CD14-positive monocyte (primary cell): ENCODE data around the gene PDLIM7. TPM values are rescaled to one million over a fixed set of nuclear protein-coding genes. Genes with fewer than 3 reads are reported as not detected.

Source experiments
- DNase-seq, 3 donors: peaks; one replicate each; pipeline ENCODE4 v3.0.0-alpha.2; 2011 to 2022
- H2AFZ ChIP-seq: 2 replicates; pipeline ENCODE4 v1.6.0; 2012; ENCODE audit warnings: mild to moderate bottlenecking, low read depth, low read length, inconsistent platforms; ENCODE audit not compliant: insufficient read depth, poor library complexity, severe bottlenecking
- H3K27ac ChIP-seq, 2 donors: 1 replicate in 1 of 2; 2 replicates in 1 of 2; pipeline ENCODE4 v1.5.1; 2012 to 2013; ENCODE audit warnings: low read length in 2 of 2, control low read depth in 1 of 2, inconsistent platforms in 1 of 2, low read depth in 1 of 2, mild to moderate bottlenecking in 1 of 2
- H3K27me3 ChIP-seq, 2 donors: one replicate each; pipeline versions ENCODE4 v1.6.0 to v1.6.1; 2011 to 2013; ENCODE audit warnings: low read length in 2 of 2; ENCODE audit not compliant: control insufficient read depth in 2 of 2, insufficient read depth in 2 of 2
- H3K36me3 ChIP-seq, 2 donors: replicated peaks in 1 of 2; 1 replicate in 1 of 2; 2 replicates in 1 of 2; pipeline versions ENCODE4 v1.5.1 to v1.6.1; 2012 to 2013; ENCODE audit warnings: low read length in 2 of 2, control low read depth in 1 of 2, inconsistent platforms in 1 of 2, mild to moderate bottlenecking in 1 of 2; ENCODE audit not compliant: insufficient read depth in 2 of 2, control insufficient read depth in 1 of 2
- H3K4me1 ChIP-seq, 2 donors: 1 replicate in 1 of 2; 2 replicates in 1 of 2; pipeline versions ENCODE4 v1.5.1 to v1.6.1; 2012 to 2013; ENCODE audit warnings: low read length in 2 of 2, control low read depth in 1 of 2, inconsistent platforms in 1 of 2, mild to moderate bottlenecking in 1 of 2, moderate library complexity in 1 of 2; ENCODE audit not compliant: insufficient read depth in 2 of 2, control insufficient read depth in 1 of 2
- H3K4me2 ChIP-seq: replicated peaks from 2 replicates; pipeline ENCODE3; 2012; ENCODE audit warnings: low read length, moderate library complexity, mild to moderate bottlenecking; ENCODE audit not compliant: poor library complexity, severe bottlenecking; ENCODE audit errors: extremely low read depth
- H3K4me3 ChIP-seq, 3 experiments: fragments of 200-600 bp in 1 of 3; sonication (generic) in 1 of 3; replicated peaks in 1 of 3; 1 replicate in 2 of 3; 2 replicates in 1 of 3; pipeline ENCODE4 v1.5.1; 2011 to 2013; ENCODE audit warnings: low read length in 3 of 3, mild to moderate bottlenecking in 3 of 3, control low read depth in 2 of 3, low read depth in 2 of 3, inconsistent platforms in 1 of 3, moderate library complexity in 1 of 3
- H3K79me2 ChIP-seq: 2 replicates; pipeline ENCODE4 v1.6.0; 2012; ENCODE audit warnings: mild to moderate bottlenecking, control low read depth, inconsistent platforms, low read length, moderate library complexity; ENCODE audit not compliant: insufficient read depth
- H3K9ac ChIP-seq: 2 replicates; pipeline ENCODE4 v1.6.0; 2017; ENCODE audit warnings: low read length, mild to moderate bottlenecking; ENCODE audit not compliant: insufficient read depth, poor library complexity, severe bottlenecking
- H3K9me3 ChIP-seq, 2 donors: replicated peaks in 1 of 2; 1 replicate in 1 of 2; 2 replicates in 1 of 2; pipeline versions ENCODE4 v1.5.1 to v1.6.1; 2012 to 2013; ENCODE audit warnings: low read length in 2 of 2, control low read depth in 1 of 2; ENCODE audit not compliant: control insufficient read depth in 1 of 2, insufficient read depth in 1 of 2
- H4K20me1 ChIP-seq: 2 replicates; pipeline ENCODE4 v1.6.0; 2012; ENCODE audit warnings: mild to moderate bottlenecking, low read length, control low read depth, moderate library complexity; ENCODE audit not compliant: insufficient read depth
- H3K27ac Mint-ChIP-seq, 7 donors: one replicate each; pipeline ENCODE4 v1.8.0; 2020; ENCODE audit warnings: mild to moderate bottlenecking in 7 of 7, mixed read lengths in 7 of 7, moderate library complexity in 6 of 7, inconsistent platforms in 2 of 7
- H3K27me3 Mint-ChIP-seq, 3 donors: one replicate each; pipeline ENCODE4 v1.8.0; 2021 to 2022; ENCODE audit warnings: low read depth in 3 of 3, mild to moderate bottlenecking in 3 of 3, mixed read lengths in 3 of 3, moderate library complexity in 3 of 3, inconsistent platforms in 1 of 3
- H3K36me3 Mint-ChIP-seq, 2 donors: one replicate each; pipeline ENCODE4 v1.8.0; 2020; ENCODE audit warnings: mixed read lengths in 2 of 2, inconsistent platforms in 1 of 2, mild to moderate bottlenecking in 1 of 2
- H3K4me1 Mint-ChIP-seq: one replicate; pipeline ENCODE4 v1.8.0; 2020; ENCODE audit warnings: mild to moderate bottlenecking, mixed read lengths
- H3K4me3 Mint-ChIP-seq, 2 donors: one replicate each; pipeline ENCODE4 v1.8.0; 2020; ENCODE audit warnings: mild to moderate bottlenecking in 2 of 2, mixed read lengths in 2 of 2, moderate library complexity in 1 of 2
- H3K9me3 Mint-ChIP-seq, 7 donors: one replicate each; pipeline ENCODE4 v1.8.0; 2020 to 2022; ENCODE audit warnings: mixed read lengths in 7 of 7, mild to moderate bottlenecking in 6 of 7, moderate library complexity in 6 of 7, inconsistent platforms in 2 of 7
- WGBS: methylation state at CpG from one replicate; pipeline ENCODE4 v1.1.5; 2013; ENCODE audit warnings: missing lambda C conversion rate; ENCODE audit not compliant: insufficient coverage; 5-methylcytosine and 5-hydroxymethylcytosine counted together
- intact Hi-C, 2 donors: fragments of 100-400 bp; cut with micrococcal nuclease; formaldehyde crosslinking; loops; one replicate each; pipeline versions ENCODE4 v1.15.0 to v1.15.1; 2023
- polyA plus RNA-seq, 3 donors: library from polyadenylated mRNA; depleted of rRNA in 1 of 3; unstranded in 2 of 3; stranded (reverse) in 1 of 3; fragments of 300-500 nt in 2 of 3; fragments of >200 nt in 1 of 3; fragmentation: Illumina TruSeq in 2 of 3; gene quantifications; 1 replicate in 2 of 3; 2 replicates in 1 of 3; pipeline ENCODE4 v1.2.3, GENCODE V29; 2012 to 2021
- TF ChIP-seq, protein P1 (sequence below): fragments of 200-600 bp; IDR thresholded peaks from one replicate; pipeline ENCODE4 v1.8.0; 2022; ENCODE audit warnings: antibody characterized with exemption, mild to moderate bottlenecking

Gene PDLIM7
- polyA plus RNA-seq, 3 donors: 21.6 to 126 (median 27.2) TPM

- H3K79me2 ChIP-seq: no peaks in the 10 kb centered on the region
- Mint-ChIP-seq H3K36me3 (peaks cover 8 to 17% of the 10 kb centered on the region in 2 donors), H3K4me1 (peaks cover 43% of the 10 kb centered on the region), H3K4me3 (peak overlapping the region; percentile 66 to 70), H3K9me3 (peaks cover 0 to 4% (median 0%) of the 10 kb centered on the region in 7 donors), H3K27ac (peak overlapping the region in 6 of 7 donors; percentile 8 to 83 (median 60)), H3K27me3 (peaks cover 38 to 58% (median 39%) of the 10 kb centered on the region in 3 donors)
- H3K36me3 ChIP-seq: peaks cover 11% of the 10 kb centered on the region in 2 donors
- H3K27ac ChIP-seq: no peak overlapping the region
- H3K9ac ChIP-seq: no peak overlapping the region
- 0% methylated on average over 14 of the region's 23 CpGs for WGBS
- H3K4me3 ChIP-seq: peak overlapping the region in 1 of 3 experiments; percentile 28
- intact Hi-C loops: no loop called here
- peaks cover 38 to 57% of the 10 kb centered on the region in 2 donors for H3K4me1 ChIP-seq
- H3K9me3 ChIP-seq: no peaks in the 10 kb centered on the region
- peak overlapping the region; percentile 57 for H3K4me2 ChIP-seq
- TF ChIP-seq, protein P1, sequence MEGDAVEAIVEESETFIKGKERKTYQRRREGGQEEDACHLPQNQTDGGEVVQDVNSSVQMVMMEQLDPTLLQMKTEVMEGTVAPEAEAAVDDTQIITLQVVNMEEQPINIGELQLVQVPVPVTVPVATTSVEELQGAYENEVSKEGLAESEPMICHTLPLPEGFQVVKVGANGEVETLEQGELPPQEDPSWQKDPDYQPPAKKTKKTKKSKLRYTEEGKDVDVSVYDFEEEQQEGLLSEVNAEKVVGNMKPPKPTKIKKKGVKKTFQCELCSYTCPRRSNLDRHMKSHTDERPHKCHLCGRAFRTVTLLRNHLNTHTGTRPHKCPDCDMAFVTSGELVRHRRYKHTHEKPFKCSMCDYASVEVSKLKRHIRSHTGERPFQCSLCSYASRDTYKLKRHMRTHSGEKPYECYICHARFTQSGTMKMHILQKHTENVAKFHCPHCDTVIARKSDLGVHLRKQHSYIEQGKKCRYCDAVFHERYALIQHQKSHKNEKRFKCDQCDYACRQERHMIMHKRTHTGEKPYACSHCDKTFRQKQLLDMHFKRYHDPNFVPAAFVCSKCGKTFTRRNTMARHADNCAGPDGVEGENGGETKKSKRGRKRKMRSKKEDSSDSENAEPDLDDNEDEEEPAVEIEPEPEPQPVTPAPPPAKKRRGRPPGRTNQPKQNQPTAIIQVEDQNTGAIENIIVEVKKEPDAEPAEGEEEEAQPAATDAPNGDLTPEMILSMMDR: no peak
- peaks cover 51% of the 10 kb centered on the region for H4K20me1 ChIP-seq
- peak; percentile 74 to 87 (median 83) for DNase-seq
- no peak overlapping the region for H2AFZ ChIP-seq
- peaks cover 0 to 41% of the 10 kb centered on the region in 2 donors for H3K27me3 ChIP-seq
Measured at GRCh38 chr5:177447611-177448243, 49.7 kb downstream of the PDLIM7 start.

- WGBS: 0% methylated on average over 11 of the region's 52 CpGs
- no peaks in the 10 kb centered on the region for H3K79me2 ChIP-seq
- no peak overlapping the region for H2AFZ ChIP-seq
- Mint-ChIP-seq H3K4me3 (peak overlapping the region in 1 of 2 donors; percentile 55), H3K27ac (peak overlapping the region in 1 of 7 donors; percentile 61), H3K4me1 (peaks cover 43% of the 10 kb centered on the region), H3K27me3 (peaks cover 36 to 52% (median 36%) of the 10 kb centered on the region in 3 donors), H3K9me3 (peaks cover 0 to 4% (median 0%) of the 10 kb centered on the region in 7 donors), H3K36me3 (peaks cover 14 to 22% of the 10 kb centered on the region in 2 donors)
- H3K27ac ChIP-seq: no peak overlapping the region
- TF ChIP-seq, protein P1: no peak
- peaks cover 17% of the 10 kb centered on the region in 2 donors for H3K36me3 ChIP-seq
- peaks cover 57% of the 10 kb centered on the region for H4K20me1 ChIP-seq
- peaks cover 38 to 57% of the 10 kb centered on the region in 2 donors for H3K4me1 ChIP-seq
- no peaks in the 10 kb centered on the region for H3K9me3 ChIP-seq
- H3K4me3 ChIP-seq: peak overlapping the region in 1 of 3 experiments; percentile 73
- H3K4me2 ChIP-seq: peak overlapping the region; percentile 86
- H3K27me3 ChIP-seq: peaks cover 0 to 35% of the 10 kb centered on the region in 2 donors
- peak in 2 of 3 donors; percentile 31 to 43 for DNase-seq
- peak overlapping the region; percentile 61 for H3K9ac ChIP-seq
- intact Hi-C loops: no loop called here
Measured at GRCh38 chr5:177447066-177447610, 50.3 kb downstream of the PDLIM7 start.
